Effector memory CD8-positive, alpha-beta T cell (primary cell): ENCODE data around the gene PMPCA.

Experiments
- ATAC-seq: fragments of 150-1000 bp; cut with Tn5 transposase; replicated peaks from 2 replicates; pipeline ENCODE4 v1.10.0; 2021; ENCODE audit warnings: mild to moderate bottlenecking, moderate library complexity
- DNase-seq, 3 experiments: peaks; one replicate each; pipeline ENCODE4 v3.0.0; 2021
- H3K27ac Mint-ChIP-seq, 2 donors: one replicate each; pipeline ENCODE4 v1.8.0; 2022; ENCODE audit warnings: mild to moderate bottlenecking in 2 of 2, mixed read lengths in 2 of 2, moderate library complexity in 2 of 2
- H3K27me3 Mint-ChIP-seq, 2 donors: one replicate each; pipeline ENCODE4 v1.8.0; 2022; ENCODE audit warnings: mixed read lengths in 2 of 2
- H3K36me3 Mint-ChIP-seq: one replicate; pipeline ENCODE4 v1.8.0; 2022; ENCODE audit warnings: mild to moderate bottlenecking, moderate library complexity, mixed read lengths; ENCODE audit not compliant: insufficient read depth
- H3K4me1 Mint-ChIP-seq, 2 donors: one replicate each; pipeline ENCODE4 v1.8.0; 2022; ENCODE audit warnings: low read depth in 2 of 2, mixed read lengths in 2 of 2
- H3K4me3 Mint-ChIP-seq, 2 donors: one replicate each; pipeline ENCODE4 v1.8.0; 2022; ENCODE audit warnings: mild to moderate bottlenecking in 2 of 2, mixed read lengths in 2 of 2, moderate library complexity in 2 of 2
- H3K9me3 Mint-ChIP-seq, 2 donors: one replicate each; pipeline ENCODE4 v1.8.0; 2022; ENCODE audit warnings: mixed read lengths in 2 of 2
- total RNA-seq, 9 experiments: gene quantifications; one replicate each; lab custom pipeline; 2026; lab: John Stamatoyannopoulos, UW

Gene PMPCA, protein sequence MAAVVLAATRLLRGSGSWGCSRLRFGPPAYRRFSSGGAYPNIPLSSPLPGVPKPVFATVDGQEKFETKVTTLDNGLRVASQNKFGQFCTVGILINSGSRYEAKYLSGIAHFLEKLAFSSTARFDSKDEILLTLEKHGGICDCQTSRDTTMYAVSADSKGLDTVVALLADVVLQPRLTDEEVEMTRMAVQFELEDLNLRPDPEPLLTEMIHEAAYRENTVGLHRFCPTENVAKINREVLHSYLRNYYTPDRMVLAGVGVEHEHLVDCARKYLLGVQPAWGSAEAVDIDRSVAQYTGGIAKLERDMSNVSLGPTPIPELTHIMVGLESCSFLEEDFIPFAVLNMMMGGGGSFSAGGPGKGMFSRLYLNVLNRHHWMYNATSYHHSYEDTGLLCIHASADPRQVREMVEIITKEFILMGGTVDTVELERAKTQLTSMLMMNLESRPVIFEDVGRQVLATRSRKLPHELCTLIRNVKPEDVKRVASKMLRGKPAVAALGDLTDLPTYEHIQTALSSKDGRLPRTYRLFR
- 47.4 to 112 (median 71.4) reads per million in 9 experiments for total RNA-seq

DNA sequence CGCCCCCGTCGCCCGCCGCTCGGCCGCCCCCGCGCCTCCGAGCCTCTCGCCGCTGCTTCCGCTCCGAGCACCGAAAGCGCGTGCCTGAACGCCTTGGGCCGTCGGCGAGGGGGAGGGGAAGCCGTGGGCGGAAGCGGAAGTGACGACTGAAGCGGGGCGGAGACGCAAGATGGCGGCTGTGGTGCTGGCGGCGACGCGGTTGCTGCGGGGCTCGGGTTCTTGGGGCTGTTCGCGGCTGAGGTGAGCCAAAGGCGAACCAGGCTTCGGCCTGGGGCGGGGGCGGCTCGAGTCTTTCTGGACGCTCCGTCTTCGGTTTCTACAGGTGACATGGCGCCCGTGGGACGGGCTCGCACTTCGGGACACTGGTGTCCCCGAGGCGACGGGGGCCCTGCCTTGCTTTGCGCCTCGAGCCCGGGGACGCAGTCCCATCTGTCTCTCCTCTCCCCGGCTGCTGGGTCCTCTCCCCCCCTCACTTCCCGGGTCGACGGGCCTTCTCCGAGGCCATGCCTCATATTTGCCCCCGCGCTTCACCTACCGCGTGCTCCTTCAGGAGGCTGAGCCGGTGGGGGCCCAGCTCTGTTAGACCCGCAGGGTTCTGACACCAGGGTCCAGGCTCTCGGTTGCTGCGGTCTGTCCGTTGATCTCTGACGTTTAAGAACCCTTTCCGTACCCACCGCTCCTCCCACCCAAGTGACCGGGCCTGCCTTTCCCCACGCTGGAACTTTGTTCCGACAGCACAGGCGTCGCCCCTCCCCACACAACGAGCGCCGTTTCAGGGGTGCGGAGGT is at the start of gene PMPCA, which contains the start of gene ENTR1:
PMPCA (plus strand) TSS at position 159 of the 788 bp plus-strand sequence; CDS start at position 170, 11 bp downstream.
ENTR1 (minus strand) TSS at position 115 of the 788 bp plus-strand sequence. CDS start 217 bp downstream, outside the sequence.
- peak within 1 kb of the TSS; percentile 90 to 92 for H3K4me3 Mint-ChIP-seq
- peaks cover 68% of the 10 kb centered on the region for H3K36me3 Mint-ChIP-seq

GRCh38 chr9:136361047-136361753 is 49.3 kb upstream of the PMPCA start:
- ATAC-seq (no peak), DNase-seq (no peak)
- Mint-ChIP-seq H3K9me3 (no peaks in the 10 kb centered on the region), H3K27ac (peak overlapping the region in 1 of 2 donors; percentile 20), H3K36me3 (peaks cover 3% of the 10 kb centered on the region), H3K27me3 (no peaks in the 10 kb centered on the region), H3K4me3 (no peak overlapping the region), H3K4me1 (peaks cover 4 to 9% of the 10 kb centered on the region in 2 donors)

More for the DNA sequence above, at the start of gene PMPCA, which contains the start of gene ENTR1:
- Mint-ChIP-seq H3K27me3 (no peaks in the 10 kb centered on the region), H3K9me3 (no peaks in the 10 kb centered on the region), H3K4me1 (peaks cover 30 to 34% of the 10 kb centered on the region in 2 donors), H3K27ac (peak within 1 kb of the TSS; percentile 89 to 97)
- DNase-seq (peak; percentile 95 to 97 (median 96)), ATAC-seq (peak; percentile 88)

DNA sequence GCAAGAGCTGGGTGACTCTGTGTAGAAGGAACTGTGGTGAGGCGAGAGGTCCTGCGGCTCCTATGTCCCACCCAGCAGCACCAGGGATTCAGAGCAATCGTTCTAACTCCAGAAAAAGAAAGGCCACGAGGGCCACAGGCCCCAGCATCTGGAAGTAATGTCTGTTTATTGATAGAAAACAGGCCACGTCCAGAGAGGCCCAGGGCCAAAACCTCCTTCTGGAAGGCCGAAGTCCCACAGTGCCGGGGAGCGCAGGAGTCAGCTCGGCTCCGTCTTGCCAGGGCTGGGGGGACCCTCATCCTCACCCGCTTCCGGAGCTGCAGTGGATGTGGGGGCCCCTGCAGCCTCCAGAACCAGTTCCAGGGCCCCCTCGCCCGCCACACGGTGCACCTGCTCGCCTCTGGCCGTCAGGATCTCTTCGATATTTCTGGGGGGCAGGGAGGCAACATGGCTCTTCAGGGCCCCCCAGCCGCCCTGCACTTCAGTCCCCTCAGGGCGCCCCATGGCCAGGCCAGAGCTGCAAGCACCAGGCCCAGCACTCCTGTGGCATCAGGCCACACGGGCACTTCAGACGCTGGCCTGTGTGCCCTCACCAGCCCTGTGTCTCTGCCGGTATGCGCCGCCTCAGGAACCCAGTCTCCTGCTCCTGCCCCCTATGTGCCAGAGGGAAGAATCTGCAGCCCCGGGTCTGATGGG is 48.6 kb upstream of the PMPCA start:
- Mint-ChIP-seq H3K27ac (peak overlapping the region in 1 of 2 donors; percentile 20), H3K36me3 (peaks cover 3% of the 10 kb centered on the region)
- DNase-seq: no peak

DNA sequence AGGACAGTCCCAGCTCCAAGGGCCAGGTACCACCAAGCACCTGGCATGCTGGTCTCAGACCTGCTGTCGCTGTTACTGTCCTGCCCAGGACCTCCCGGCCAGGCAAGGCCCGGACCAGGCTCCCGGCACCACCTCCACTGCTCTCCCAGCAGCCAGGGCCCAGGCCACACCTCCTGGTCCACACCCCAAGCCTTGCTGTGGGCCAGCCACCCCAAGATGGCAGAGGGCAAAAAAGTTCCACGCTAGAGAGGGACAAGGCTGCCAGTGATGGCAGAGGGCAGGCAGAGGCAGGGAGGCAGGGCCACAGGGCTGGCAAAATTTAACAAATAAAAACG is 48.0 kb upstream of the PMPCA start:
- H3K4me1 Mint-ChIP-seq: peaks cover 4 to 9% of the 10 kb centered on the region in 2 donors
- no peaks in the 10 kb centered on the region for H3K9me3 Mint-ChIP-seq
- DNase-seq (no peak), ATAC-seq (no peak)
- no peaks in the 10 kb centered on the region for H3K27me3 Mint-ChIP-seq
- H3K4me3 Mint-ChIP-seq: peak overlapping the region; percentile 75 to 77
- peaks cover 3% of the 10 kb centered on the region for H3K36me3 Mint-ChIP-seq
- H3K27ac Mint-ChIP-seq: no peak overlapping the region

More for the DNA sequence above, 48.6 kb upstream of the PMPCA start:
- no peaks in the 10 kb centered on the region for H3K27me3 Mint-ChIP-seq
- H3K4me3 Mint-ChIP-seq: no peak overlapping the region
- H3K9me3 Mint-ChIP-seq: no peaks in the 10 kb centered on the region
- ATAC-seq: no peak
- peaks cover 4 to 9% of the 10 kb centered on the region in 2 donors for H3K4me1 Mint-ChIP-seq

DNA sequence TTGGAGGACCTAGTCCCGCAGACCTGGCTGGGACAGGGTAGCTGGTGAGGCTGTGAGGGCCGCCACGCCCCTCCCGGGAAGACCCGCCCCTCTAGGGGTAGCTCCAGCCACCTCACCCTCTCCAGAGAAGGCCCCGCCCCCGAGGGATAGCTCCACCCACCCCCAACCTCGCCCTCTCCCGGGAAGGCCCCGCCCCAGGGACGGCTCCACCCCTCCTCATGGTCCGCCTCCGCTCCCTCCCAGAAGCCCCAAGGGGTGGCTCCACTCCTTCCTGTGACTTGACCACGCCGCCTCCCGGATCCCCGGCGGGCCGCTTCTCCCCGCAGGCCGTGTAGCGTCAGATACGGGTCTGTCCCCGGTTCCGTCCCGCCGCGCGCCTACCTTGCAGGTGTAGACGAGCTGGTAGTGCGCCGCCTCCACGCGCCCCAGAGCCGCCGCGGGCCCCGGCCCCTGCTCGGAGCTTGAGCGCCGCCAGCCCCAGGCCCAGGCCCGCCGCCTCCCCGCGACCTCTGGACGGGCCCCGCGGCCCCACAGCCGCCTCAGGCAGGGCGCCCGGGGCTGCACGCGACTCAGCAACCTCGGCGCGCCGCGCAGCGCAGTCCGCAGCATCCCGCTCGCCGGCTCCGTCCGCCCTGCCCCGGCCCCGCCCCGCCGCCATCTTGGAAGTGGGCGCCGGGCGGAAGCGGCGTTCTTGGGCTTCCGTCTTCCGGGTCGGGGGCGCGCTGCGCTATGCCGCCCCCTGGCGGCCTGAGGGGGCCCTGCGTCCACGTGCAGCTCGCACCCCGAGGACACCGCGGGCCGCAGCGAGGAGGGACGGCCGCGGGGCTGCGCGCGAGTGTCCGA is 47.1 kb upstream of the PMPCA start, which contains the start of gene DNLZ:
DNLZ (minus strand) TSS at position 639 of the 843 bp plus-strand sequence; CDS start at position 609, 30 bp downstream.
- ATAC-seq: peak; percentile 84
- peaks cover 4 to 9% of the 10 kb centered on the region in 2 donors for H3K4me1 Mint-ChIP-seq
- peak within 1 kb of the TSS; percentile 75 to 77 for H3K4me3 Mint-ChIP-seq
- no peaks in the 10 kb centered on the region for H3K27me3 Mint-ChIP-seq
- H3K27ac Mint-ChIP-seq: peak within 1 kb of the TSS in 1 of 2 donors; percentile 65
- peaks cover 3% of the 10 kb centered on the region for H3K36me3 Mint-ChIP-seq
- H3K9me3 Mint-ChIP-seq: no peaks in the 10 kb centered on the region
- peak; percentile 79 to 86 (median 81) for DNase-seq

DNA sequence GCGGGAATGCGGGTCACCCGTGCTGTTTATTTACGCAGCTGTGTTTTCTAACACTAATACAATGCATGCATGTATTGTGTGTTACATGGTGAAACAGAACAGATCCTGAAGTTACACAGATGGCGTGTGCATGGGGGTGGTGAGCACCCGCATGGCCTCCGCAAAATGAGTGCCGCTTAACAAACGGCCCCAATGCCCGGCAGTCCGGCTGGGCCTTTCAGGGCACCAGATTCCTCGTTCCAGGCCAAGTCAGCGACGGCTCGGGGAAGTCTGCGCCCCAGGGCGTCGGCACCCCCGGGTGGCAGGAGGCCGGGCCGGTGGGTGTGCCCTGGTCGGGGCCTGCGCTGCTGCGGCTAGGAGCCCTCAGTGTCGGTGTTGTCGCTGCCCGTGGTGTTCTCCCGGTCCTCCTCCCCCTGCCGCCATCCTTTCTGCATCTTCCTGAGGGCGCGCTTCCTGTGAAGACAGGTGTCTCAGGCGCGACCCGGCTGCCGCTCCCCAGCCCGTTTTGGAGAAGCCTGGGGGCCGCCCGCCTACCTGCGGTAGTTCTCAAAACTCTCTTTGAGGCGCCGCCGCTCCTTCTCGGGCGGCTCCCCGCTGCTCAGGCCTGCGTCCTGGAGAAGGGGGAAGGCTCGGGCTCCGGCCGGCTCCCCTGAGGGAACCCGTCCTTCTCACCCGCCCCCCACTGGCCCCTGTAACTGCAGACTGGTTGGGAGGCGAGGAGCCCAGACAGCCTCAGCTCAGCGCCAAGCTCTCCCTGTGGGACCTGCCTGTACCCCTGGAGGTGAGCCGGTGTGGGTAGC is 46.3 kb upstream of the PMPCA start:
- H3K4me1 Mint-ChIP-seq: peaks cover 4 to 9% of the 10 kb centered on the region in 2 donors
- no peak overlapping the region for H3K27ac Mint-ChIP-seq
- H3K27me3 Mint-ChIP-seq: no peaks in the 10 kb centered on the region
- ATAC-seq (peak; percentile 1), DNase-seq (no peak)
- H3K4me3 Mint-ChIP-seq: peak overlapping the region; percentile 75 to 77
- no peaks in the 10 kb centered on the region for H3K9me3 Mint-ChIP-seq
- H3K36me3 Mint-ChIP-seq: peaks cover 3% of the 10 kb centered on the region

DNA sequence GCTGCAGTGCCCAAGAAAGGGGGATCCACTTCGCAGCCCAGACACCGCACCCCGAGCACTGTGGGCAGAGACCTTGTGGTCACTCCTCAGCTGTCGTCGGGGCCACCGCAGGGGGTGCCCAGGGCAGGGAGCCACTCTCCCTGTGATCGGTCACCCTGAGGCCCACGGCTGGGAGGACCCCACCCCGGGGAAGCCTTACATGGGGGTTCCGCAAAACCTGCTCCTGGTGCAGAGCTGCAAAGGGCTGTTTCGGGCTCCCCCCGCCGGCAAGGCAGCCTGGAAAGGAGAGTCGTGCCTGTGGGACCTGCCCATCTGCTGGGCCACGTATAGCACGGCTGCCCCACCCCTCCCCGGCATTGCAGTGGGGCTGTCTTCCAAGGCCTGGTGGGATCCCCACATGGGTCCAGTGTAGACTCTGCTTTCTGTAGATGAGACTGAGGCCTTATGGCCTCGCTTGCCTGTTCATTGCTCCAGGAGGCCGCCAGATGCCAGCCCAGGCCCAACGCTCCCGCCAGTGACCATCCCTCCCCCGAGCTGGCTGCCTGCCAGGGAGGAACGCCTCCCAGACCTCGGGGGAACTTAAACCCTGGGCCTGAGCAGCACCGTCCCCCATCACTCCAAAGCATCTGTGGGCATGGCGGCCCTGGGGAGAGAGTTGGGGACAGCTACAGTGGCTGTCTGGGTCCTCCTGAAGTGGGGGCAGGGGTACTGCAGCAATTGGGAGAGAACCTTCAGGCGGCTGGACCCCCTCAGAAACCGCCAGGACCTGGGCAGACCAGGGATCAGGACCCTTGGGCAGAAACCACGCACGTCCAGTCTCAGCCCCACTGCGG is 45.3 kb upstream of the PMPCA start:
- ATAC-seq (no peak), DNase-seq (no peak)
- H3K36me3 Mint-ChIP-seq: peaks cover 3% of the 10 kb centered on the region
- H3K4me3 Mint-ChIP-seq: peak overlapping the region in 1 of 2 donors; percentile 21
- H3K9me3 Mint-ChIP-seq: no peaks in the 10 kb centered on the region
- no peak overlapping the region for H3K27ac Mint-ChIP-seq
- H3K4me1 Mint-ChIP-seq: peaks cover 4 to 9% of the 10 kb centered on the region in 2 donors
- H3K27me3 Mint-ChIP-seq: no peaks in the 10 kb centered on the region

- no peak for ATAC-seq
- DNase-seq: no peak
- H3K4me1 Mint-ChIP-seq: peaks cover 4 to 9% of the 10 kb centered on the region in 2 donors
- H3K27ac Mint-ChIP-seq: no peak overlapping the region
- H3K4me3 Mint-ChIP-seq: peak overlapping the region in 1 of 2 donors; percentile 19
- no peaks in the 10 kb centered on the region for H3K9me3 Mint-ChIP-seq
- H3K27me3 Mint-ChIP-seq: no peaks in the 10 kb centered on the region
- H3K36me3 Mint-ChIP-seq: peaks cover 3% of the 10 kb centered on the region
Observed at GRCh38 chr9:136365775-136366222, 44.7 kb upstream of the PMPCA start.

DNA sequence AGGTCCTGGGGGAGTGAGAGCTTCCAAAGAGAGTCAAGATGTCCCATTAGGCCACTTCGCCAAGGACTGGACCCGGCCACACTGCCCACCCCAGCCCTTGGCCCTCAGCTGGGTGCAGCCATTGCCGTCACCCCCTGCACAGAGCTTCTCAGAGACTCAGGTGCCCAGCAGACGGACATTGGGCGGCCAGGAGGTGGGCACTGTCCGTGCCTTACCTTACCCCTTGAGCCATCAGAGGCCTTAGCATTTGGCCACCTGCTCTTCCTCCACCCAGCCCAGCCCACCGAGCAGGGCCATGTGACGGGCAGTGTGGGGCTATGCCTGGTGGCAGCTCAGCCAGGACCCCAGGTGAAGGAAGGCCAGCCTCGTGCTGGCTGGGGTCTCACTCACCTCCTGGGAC is 43.6 kb upstream of the PMPCA start:
- Mint-ChIP-seq H3K27me3 (no peaks in the 10 kb centered on the region), H3K4me3 (no peak overlapping the region), H3K27ac (no peak overlapping the region), H3K36me3 (peaks cover 3% of the 10 kb centered on the region), H3K4me1 (peaks cover 4 to 9% of the 10 kb centered on the region in 2 donors), H3K9me3 (no peaks in the 10 kb centered on the region)
- no peak for DNase-seq
- ATAC-seq: no peak

DNA sequence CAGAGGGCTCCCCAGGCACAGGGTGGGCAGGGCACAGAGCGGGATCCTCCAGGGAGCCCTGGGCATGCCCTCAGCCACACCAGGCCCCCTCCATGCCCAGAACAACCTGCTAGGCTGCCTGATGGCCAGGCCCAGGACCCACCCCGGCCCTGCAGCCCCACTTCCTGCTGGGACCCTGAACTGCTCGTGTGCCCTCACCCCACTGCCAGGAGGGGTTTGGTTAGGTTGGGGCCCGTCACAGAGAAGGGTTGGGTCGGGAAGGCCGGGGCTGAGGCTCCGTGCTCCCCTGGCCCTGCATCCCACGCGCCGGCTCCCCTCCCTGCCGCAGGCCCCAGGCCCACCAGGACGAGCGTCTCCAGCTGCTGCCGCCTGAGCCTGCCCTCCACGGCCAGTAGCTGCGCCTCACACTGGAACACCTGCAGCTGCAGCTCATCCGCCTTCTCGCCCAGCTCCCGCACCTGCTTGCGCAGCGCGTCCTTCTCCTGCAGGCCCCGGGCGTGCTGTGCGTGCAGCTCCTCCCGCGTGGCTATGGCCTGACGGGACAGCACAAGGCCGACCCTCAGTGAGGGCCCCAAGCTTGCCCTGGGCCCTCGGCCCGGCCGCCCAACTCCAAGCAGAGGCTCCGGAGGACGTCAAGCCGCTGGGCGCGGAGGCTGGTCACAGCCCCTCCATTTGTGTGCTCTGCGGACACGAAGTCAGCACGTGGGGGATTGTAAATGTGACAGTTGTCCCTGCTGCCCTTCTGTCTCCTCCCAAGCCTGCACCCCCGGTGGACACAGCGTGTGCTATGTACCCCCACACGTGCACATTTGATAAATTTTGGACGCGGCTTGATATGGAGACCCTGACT is 42.9 kb upstream of the PMPCA start:
- no peaks in the 10 kb centered on the region for H3K9me3 Mint-ChIP-seq
- no peaks in the 10 kb centered on the region for H3K36me3 Mint-ChIP-seq
- H3K27me3 Mint-ChIP-seq: no peaks in the 10 kb centered on the region
- H3K4me1 Mint-ChIP-seq: peaks cover 2 to 7% of the 10 kb centered on the region in 2 donors
- ATAC-seq: no peak
- no peak overlapping the region for H3K4me3 Mint-ChIP-seq
- no peak overlapping the region for H3K27ac Mint-ChIP-seq
- DNase-seq: no peak
